Anterior cingulate cortex (tissue), 58 donors: Measurements from ENCODE around the gene EHMT1.
"Not testable (repeated sequence)": the region's sequence is repeated elsewhere in the genome, so short reads cannot be mapped to it uniquely, and the experiment has no call there.

Experiments used
- DNase-seq, 58 donors: peaks; one replicate each; lab custom pipeline; 2025; lab: John Stamatoyannopoulos, UW

The EHMT1 gene

DNA sequence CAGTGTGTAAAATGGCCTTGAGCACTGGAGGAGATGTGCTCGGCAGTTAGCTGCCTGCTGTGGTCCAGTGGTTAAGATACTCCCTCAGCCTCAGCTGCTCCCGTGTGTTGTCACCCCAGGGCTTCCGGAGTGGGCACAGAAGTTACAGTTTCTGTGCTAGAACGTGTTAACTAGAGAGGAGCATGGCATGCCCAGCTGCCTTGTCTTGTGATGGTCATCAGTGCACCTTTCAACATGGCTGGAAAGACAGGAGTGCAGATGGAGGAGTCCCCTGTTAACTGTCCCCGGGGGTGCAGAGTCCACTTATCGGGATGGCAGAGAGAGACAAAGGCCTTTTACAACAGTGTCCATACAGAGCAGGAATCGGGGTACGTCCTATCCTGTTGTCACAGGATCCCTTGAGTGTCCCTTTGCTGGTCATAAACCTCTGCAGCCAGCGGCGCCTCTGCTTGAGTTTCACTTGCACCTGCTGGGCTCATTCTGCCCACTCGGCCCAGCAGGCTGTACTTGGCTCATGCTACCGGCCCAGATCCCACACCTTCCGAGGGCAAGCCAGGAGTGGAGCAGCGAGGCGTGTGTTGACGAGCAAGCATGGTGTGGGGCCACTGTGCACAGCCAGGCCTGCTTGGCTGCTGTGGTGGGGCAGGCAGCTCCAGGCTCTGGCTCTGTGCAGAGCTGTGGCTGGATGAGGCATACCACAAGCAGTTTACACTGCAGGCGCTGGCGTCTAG lies 112.6 kb downstream of the EHMT1 start:
- no peak for DNase-seq

DNA sequence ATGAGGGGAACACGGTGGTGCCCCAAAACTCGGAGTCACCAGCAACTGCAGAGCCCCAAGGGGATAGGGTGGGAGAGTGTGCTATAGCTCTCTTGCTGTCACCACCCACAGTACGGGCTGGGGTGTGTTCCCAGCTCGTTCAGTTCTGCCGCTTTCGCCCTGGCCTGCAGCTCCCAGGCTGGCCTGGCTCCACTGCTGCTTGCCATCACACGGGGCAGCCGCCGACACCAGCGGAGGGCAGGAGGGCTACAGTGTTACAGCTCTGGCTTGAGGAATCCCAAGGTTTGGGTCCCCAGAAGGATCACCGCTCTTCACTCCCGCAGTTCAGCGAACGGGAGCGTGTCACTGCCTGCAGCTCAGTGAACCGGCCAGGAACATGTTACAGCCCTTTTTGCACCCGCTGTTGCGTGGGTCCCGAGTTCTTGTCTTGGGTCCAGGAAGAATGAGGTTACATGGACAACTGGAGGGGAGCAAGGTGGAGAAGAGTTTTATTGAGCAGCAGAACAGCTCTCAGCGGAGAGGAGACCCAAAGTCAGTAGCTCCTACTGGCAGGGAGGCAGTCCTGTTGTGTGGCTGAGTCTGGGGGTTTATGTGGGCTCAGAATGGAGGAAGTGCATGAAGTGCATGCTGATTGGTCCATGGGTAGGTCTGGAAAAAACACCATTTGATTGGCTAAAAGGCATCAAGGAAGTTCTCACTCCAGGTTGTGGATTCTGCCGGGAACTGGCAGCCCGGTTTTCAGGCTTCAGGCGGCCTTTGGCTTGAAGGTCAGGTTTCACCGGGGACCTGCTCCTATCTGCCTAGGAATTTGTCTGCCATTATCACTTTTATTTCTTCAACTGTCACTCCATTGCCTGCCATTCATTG lies 113.4 kb downstream of the EHMT1 start:
- DNase-seq: no peak

DNA sequence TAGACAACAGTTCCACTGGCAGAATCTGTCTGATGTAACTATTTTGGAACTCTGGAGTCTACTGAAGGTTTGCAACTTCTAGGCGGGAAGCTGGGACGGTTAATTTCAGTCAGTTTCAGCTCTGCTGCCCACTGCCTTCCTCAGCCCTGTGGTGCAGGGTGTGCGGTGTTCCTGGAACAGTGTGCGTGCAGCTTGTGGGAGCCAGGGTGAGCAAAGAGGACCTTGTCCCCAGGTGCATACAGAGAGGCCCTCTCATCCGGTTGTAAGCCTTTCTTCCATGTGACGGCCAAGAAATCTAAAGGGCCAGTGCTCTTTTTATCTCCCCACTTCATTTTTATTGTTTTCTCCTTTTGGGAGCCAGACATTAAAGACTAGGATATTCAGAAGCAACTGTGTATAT lies 114.6 kb downstream of the EHMT1 start:
- DNase-seq: no peak

DNA sequence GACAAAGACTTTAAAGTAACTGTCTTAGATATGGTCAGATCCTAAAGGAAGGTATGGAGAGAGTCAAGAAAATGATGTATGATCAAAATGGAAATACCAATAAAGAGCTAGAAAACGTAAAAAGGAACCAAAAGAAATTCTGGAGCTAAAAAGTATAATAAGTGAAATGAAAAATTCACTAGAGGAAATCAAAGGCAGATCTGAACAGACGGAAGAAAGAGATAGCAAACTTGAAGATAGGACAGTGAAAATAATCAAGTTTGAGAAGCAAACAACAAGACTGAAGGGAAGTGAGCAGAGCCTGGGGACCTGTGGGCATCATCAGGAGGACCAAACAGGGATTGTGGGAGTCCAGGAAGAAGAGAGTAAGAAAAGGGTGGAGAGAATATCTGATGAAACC lies 115.4 kb downstream of the EHMT1 start:
- DNase-seq: no peak

DNA sequence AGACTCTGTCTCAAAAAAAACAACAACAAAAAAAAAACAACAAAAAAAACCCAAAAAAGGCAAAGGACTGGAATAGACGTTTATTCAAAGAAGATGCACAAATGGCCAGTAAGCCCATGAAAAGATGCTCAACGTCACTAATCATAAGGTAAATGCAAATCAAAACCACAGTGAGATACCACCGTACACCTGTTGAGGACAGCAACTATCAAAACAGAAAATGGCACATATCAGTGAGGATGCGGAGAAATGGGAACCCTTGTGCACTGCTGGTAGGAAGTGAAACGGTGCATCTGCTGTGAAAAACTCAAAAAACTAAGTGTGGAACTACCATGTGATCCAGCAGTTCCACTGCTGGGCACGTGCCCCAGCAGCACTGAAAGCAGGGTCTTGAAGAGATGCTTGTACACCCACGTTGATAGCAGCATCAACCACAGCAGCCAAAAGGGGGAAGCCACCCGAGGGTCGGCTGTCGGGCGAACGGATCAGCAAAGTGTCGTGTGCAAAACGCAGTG lies 119.4 kb downstream of the EHMT1 start:
- not testable (repeated sequence) for DNase-seq

DNA sequence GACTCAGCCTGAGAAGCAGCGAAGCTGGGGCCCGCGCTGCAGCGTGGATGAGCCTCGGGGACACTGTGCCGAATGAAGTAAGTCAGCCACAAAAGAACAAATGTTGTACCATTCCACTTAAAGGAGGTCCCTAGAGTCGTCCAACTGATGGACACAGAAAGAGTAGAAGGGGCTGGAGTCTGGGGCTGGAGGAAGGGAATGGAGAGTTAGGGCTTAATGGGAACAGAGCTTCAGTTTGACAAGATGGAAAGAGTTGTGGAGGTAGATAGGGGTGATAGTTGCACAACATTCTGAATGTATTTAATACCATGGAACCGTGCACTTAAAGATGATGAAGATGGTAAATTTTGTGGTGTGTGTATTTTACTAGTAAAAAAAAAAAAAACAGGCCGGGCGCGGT lies 119.9 kb downstream of the EHMT1 start:
- DNase-seq: no peak

DNA sequence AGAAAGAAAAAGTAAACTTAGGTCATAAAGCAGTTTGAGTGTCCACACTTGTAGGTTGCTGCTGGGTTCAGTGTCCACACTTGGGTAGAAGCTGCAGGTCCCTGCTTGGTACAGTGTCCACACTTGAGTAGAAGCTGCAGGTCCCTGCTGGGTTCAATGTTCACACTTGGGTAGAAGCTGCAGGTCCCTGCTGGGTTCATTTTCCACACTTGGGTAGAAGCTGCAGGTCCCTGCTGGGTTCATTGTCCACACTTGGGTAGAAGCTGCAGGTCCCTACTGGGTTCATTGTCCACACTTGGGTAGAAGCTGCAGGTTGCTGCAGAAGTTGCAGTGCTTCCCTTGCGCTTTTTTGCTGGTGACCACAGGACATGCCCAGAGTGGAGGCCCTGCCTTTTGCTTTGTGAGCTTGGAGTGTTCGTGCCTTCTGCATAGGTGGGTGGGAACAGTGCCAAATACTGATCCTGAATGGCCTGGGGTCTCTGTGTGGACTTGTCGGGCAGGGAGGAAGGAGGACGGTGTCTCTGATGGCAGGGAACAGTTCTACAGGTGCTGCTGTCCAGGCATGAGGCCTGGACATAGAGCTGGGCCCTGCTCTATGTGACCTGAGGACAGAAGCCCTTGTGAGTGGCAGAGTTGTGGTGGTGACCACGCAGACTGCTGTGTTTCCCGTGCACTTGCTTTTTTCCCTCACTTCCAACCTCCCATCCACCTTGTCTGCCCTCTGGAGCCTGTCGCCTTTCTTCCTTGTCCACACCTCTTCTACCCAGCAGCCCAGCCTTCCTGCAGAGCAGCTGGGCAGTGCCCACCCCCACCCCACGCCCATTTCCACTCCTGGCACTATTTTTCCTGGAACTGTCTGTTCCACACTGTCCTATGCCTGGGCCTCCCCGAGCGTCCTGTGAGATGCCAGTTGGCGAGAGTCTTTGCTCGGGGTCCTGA lies 120.8 kb downstream of the EHMT1 start:
- DNase-seq: no peak

DNA sequence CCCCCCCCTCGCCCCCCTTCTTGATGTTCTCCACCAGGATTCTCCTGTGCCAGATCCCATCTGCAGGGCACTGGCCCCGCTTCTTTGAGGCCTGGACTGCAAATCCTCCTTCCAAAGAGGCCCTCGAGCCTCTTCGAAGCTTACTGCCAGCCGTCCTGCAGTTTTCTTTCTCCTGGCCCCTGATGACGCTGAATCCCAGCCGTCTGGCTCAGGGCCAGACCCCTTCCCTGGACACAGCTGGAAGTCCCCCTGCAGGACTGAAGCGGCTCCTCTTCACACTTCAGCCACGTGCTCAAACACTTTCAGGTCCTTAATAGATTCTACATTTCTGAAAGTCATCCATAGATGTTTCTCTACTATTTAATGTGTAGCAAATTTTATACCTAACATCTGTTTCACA lies 121.5 kb downstream of the EHMT1 start:
- peak in 1 of 58 donors; percentile 44 for DNase-seq

DNA sequence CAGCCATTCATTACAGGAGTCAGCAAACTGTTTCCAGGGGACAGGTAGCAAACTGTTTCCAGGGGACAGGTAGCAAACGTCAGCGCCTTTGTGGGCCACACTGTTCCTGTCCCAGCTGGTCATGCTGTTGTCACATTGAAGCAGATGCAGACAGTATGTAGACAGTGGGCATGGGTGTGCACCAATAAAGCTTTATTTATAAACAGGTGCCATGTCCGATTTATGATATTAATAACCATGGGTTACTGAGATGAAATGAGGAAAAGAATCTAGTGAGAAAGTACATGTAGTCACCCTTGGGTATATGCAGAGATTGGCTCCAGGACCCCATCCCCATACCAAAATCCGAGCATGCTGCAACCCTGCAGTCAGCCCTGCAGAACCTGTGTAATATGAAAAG lies 122.5 kb downstream of the EHMT1 start:
- no peak for DNase-seq

DNA sequence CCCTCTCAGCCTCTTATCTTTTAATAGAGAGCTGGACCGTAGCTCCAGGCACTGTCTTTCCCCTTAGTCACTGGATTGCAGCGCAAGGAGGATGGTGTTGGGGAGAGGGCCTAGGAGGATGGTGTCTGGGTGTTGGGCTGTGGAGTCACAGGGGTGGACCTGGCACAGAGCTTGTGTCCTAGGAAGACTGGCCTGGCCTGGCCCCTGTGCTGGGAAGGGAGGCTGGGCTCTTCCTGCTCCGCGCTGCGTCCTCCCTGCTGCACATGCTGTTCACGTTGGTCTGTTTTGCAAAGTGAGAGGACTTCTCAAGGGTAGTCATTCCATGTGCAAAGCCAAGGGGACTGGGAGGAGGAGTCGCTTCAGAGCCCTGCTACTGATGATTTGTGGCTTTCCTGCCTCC lies 123.9 kb downstream of the EHMT1 start:
- DNase-seq: peak in 10 of 58 donors; percentile 16 to 45 (median 30)

DNA sequence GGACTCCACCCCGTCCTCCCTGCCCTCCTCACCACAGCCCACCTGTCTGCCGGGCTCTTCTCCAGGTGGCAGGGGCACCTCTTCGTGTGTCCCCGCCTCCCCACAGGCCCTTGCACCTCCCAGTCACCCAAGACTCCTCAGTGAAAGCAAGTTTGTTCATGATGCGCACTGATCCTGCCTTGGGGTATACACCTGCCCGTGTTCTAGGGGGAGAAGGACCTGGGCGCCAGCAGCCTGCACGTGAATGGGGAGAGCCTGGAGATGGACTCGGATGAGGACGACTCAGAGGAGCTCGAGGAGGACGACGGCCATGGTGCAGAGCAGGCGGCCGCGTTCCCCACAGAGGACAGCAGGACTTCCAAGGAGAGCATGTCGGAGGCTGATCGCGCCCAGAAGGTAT lies 124.9 kb downstream of the EHMT1 start:
- no peak for DNase-seq

DNA sequence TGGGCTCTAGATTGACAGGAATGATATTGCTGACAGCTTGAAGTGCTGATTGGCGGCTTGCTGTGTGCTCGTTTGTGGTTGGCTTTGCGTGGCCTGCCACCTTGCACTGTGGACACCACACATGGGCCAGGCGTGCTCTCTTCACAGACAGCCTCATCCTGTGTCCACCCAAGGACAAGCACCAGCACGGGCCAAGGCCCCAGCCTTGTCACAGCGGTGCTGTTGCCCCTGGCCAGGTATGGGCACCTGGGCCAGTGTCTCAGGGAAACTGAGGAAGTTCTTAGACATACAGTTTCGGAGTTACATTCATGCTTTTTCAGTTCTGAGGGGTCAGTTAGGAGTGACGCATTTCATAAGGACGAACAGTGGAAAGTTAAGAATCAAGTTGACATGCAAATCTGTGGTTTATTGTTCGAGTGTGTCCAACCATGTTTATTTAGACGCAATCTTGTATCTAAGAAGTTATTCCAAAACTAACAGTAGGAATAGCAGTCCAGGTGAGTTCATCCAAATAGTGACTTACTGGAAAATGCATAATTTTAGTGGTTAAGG lies 125.9 kb downstream of the EHMT1 start:
- no peak for DNase-seq

DNA sequence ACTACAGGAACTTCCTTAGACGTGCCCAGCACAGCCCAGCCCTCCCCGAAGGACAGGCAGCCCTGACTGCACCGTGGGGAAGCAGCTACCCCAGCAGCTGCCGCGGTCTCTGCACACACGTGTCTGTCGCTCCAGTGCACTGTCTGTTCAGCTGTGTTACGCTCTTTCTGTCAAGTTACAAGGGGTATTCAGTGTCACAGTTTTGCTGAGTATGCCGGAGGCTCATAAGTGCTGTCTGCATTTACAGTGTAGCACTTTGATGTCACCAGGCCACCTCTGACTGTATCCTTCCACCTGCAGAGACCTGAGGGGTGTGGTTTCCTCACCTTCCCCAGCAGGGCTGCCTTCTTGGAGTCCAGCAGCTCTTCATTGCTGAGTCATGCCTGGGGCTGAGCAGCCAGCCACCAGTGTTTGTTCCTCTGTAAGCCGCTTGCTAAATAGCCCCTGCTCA lies 126.8 kb downstream of the EHMT1 start:
- DNase-seq: no peak

DNA sequence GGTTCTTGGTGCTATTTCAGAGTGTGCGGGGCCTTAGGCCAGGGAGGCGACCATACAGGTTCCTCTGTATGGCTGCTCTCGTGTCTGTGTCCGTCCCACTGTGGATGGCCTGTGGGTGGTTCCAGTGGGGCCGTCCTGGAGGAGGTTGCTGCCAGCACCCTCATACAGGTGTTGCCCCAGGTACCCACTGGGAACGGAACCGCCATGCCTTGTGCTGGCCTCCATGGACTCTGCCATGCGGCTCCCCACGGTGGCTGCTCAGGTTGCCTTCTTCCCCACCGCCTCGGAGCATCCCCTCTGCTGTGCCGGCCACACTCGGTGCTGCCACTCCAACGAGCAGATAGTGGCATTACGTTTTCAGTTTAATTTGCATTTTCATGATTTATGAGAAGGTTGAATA lies 129.5 kb downstream of the EHMT1 start:
- no peak for DNase-seq

DNA sequence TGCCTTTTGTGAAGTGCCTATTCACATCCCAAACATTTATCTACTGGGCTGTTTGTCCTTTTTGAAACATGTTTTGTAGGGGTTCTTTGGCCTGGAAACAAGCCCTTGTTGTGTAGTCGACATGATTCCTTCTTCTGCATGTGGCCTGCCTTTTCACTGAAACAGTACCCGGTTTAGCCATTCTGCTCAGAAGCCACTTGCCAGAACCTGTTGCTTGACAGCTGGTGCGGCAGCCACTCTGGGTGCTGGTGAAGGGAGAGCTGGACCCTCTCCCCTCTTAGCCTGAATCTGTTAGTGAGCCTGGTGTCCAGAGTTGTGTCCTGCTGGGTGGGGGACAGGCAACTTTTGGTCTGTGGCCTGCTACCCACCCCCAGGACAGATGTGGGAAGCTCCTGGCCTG lies 129.9 kb downstream of the EHMT1 start:
- DNase-seq: no peak

DNA sequence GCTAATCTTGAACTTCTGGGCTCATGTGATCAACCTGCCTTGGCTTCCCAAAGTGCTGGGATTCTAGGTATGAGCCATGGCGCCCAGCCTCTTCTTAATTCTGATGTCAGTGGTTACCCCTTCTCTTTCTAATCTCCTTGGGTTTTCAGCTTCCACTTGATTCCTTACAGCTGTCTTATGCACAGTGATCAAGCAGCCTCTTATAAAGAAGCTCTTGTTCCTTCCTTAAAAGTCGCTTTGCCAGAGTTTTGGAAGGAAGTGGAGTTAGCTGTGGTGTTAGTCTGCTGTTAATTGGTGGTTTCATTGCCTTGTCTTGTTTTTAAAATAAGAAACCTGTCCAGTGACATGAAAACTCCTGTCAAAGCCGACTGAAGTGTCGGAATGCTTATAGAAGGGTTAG lies 130.7 kb downstream of the EHMT1 start:
- no peak for DNase-seq

DNA sequence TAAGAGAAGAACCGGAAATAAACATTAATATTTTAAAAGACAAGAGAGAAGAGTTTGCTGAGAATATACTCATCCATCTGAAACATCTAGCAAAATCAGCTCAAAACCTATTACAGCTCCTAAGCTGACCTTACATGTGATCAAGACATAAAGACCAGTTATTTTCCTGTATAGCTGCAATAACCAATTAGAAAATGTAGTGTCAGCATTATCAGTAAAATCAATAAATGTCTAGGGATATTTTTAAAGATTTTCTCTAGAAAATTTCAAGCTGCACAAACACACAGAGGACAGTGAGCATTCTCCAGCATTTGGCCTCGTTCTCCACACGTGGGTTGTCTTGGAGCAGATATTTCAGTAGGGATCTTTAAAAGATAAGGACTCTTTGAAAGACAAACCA lies 131.2 kb downstream of the EHMT1 start:
- no peak for DNase-seq

DNA sequence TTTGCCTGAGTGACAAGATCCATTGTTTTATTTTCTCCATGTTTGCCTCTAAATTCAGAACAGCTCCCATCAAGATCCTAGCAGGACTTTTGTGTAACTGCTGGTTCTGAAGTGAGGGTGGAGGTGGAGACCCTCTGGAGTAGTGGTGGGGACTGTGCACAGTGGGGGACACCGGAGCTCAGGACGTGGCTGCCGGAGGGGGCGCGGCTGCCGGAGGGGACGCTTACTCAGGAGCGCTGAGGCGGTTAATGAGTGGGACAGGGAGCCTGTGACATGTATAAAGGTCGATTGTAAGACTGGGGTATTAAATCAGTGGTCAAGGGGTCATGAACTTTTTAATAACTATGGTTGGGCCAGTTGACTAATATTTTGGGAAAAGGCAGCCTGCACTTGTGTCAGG lies 131.8 kb downstream of the EHMT1 start:
- no peak for DNase-seq

DNA sequence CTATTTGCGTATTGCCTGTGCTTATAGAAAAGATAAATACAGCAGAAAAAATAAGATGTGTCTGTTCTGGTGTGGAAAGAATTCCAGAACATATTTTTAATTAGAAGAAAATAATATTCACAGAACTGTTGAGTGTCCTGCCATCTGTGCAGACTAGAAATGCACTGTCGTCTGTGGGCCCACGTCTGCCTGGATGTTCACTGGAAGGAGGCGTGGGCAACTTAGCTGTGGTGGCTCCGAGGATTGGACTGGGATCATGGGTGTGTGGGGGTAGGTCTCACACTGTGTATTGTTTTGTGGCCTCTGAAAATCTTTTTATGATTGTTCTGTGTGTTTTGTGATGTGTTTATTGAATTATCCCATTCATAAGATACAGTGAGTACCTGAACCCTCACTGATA lies 132.8 kb downstream of the EHMT1 start:
- no peak for DNase-seq

DNA sequence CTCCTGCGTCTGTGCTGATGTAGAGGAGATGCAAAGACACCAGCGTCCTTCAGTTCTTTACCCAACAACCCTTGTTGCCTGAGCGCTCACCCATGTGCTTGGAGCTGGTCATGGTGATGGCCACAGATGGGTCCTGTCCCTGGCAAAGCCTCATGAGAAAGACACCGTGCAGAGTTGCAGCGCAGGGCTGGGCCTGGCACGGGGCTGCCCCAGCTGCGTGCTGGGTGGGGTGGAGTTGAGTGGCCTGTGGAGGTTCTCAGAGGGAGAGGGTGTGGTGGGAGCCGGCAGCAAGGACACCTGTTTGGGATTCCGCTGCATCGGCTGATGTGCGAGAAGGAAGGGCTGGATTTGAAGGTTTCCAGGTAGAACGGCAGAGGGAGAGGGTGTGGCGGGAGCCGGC lies 133.6 kb downstream of the EHMT1 start:
- DNase-seq: no peak
